ENCODE measurements around the gene GRM8.
"Not testable (repeated sequence)": the region's sequence is repeated elsewhere in the genome, so short reads cannot be mapped to it uniquely, and the experiment has no call there.

Gene GRM8

DNA sequence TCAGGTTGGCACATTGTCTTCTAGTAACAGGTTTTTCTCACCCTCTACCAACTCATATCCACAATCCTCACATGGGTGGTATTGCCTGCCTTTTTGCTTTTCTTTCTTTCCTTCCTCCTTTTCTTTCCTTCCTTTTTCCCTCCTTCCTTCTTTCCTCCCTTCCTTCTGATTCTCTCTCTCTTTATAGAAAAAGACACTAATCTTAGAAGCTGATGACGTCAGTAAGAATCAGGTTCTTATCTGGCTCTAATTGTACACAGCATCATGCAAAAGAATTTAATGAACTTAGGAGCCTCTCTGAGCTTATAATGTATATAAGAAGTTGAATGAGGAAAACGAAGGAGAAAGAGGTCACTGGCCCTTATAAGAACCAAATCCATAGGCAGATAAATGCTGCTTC is 328.3 kb downstream of the GRM8 start:
- no peak for TF ChIP-seq EZH2 (IDR thresholded peaks at IDR 0.05; ENCODE audit: borderline replicate concordance, low read depth, low read length, severe bottlenecking)
- TF ChIP-seq, protein P1, sequence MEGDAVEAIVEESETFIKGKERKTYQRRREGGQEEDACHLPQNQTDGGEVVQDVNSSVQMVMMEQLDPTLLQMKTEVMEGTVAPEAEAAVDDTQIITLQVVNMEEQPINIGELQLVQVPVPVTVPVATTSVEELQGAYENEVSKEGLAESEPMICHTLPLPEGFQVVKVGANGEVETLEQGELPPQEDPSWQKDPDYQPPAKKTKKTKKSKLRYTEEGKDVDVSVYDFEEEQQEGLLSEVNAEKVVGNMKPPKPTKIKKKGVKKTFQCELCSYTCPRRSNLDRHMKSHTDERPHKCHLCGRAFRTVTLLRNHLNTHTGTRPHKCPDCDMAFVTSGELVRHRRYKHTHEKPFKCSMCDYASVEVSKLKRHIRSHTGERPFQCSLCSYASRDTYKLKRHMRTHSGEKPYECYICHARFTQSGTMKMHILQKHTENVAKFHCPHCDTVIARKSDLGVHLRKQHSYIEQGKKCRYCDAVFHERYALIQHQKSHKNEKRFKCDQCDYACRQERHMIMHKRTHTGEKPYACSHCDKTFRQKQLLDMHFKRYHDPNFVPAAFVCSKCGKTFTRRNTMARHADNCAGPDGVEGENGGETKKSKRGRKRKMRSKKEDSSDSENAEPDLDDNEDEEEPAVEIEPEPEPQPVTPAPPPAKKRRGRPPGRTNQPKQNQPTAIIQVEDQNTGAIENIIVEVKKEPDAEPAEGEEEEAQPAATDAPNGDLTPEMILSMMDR (IDR thresholded peaks at IDR 0.05; ENCODE audit: borderline replicate concordance, extremely low read depth, low read length, poor library complexity, severe bottlenecking): no peak
- ATAC-seq (ENCODE audit: insufficient read depth, low read depth): no peak
- H3K4me1 ChIP-seq (ENCODE audit: insufficient read depth, low read length): no peaks in the 10 kb centered on the region
- no peaks in the 10 kb centered on the region for H4K20me1 ChIP-seq (ENCODE audit: insufficient read depth, low read length)
- H3K9ac ChIP-seq (ENCODE audit: low read depth, low read length): no peak overlapping the region
- no peaks in the 10 kb centered on the region for H3K79me2 ChIP-seq (ENCODE audit: insufficient read depth, low read length)
- no peaks in the 10 kb centered on the region for H3K27me3 ChIP-seq (ENCODE audit: insufficient read depth, low read length, poor library complexity)
- no peak overlapping the region for H3K4me3 ChIP-seq (ENCODE audit: low read depth in 1 of 2, low read length in 2 of 2)
- H3K36me3 ChIP-seq (ENCODE audit: insufficient read depth, low read length): no peaks in the 10 kb centered on the region
- H2AFZ ChIP-seq (ENCODE audit: low read depth, low read length): no peak overlapping the region
- H3K9me3 ChIP-seq (ENCODE audit: insufficient read depth, low read length, severe bottlenecking): no peaks in the 10 kb centered on the region
- H3K27ac ChIP-seq (ENCODE audit: low read length): no peak overlapping the region
- no peak overlapping the region for H3K4me2 ChIP-seq (ENCODE audit: insufficient read depth, low read length)
- no peak for DNase-seq

DNA sequence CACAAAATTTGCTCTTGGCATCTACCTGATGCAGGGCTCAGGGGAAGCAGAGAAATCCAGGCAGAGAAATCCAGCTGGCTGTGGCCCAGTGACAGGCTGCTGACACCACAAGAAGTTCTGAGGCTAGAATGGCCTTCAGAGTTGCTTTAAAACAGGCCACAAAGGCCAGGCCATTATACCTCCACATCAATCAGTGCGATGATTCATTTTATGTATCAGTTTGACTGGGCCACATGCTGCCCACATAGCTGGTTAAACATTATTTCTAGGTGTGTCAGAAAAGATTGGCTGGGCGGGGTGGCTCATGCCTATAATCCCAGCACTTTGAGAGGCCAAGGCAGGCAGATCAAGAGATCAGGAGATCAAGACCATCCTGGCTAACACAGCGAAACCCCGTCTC is 341.1 kb downstream of the GRM8 start:
- not testable (repeated sequence) for H3K27me3 ChIP-seq (ENCODE audit: insufficient read depth, low read length, poor library complexity); H3K4me2 ChIP-seq (ENCODE audit: insufficient read depth, low read length); H3K9ac ChIP-seq (ENCODE audit: low read depth, low read length); H2AFZ ChIP-seq (ENCODE audit: low read depth, low read length); H3K4me1 ChIP-seq (ENCODE audit: insufficient read depth, low read length); H3K79me2 ChIP-seq (ENCODE audit: insufficient read depth, low read length); H3K4me3 ChIP-seq (ENCODE audit: low read depth in 1 of 2, low read length in 2 of 2); ATAC-seq (ENCODE audit: insufficient read depth, low read depth); H4K20me1 ChIP-seq (ENCODE audit: insufficient read depth, low read length); H3K36me3 ChIP-seq (ENCODE audit: insufficient read depth, low read length); DNase-seq; H3K9me3 ChIP-seq (ENCODE audit: insufficient read depth, low read length, severe bottlenecking); H3K27ac ChIP-seq (ENCODE audit: low read length)

DNA sequence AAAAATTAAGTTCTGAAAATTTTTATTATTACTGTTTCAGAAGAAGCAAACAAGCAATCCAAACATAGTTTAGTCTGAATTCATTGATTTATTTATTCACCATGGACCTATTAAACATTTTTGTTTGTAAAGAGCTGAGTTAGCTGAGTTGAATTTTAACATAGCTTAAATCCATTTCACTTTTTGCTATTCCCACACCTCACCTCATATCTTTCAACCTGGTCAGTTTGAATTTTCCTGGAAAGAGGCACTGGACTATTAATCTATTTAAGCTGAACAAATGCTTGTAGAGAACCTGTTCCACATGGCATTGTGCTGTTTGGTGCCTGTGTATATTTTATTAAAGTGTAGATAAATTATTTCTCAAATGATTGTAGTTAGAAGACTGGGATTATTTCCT is 344.2 kb downstream of the GRM8 start:
- not testable (repeated sequence) for DNase-seq

DNA sequence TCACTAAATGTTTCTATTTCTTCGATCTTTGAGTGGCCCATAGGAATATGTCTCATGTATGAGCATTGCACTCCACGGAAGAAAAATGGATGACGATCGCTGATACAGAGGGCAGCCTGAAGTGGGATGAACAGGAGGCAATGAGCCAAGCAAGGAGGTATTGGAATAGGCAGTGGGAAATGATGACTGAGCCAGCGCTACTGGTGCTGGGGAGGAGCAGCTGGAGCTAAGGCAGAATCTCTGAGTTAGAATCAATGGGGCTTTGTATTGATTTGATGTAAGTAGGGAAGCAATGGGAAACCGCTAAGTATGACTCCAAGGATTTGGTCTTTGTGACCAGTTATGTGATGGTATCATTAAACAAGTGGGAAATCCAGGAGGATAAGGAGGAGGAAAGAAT is 345.1 kb downstream of the GRM8 start:
- H3K4me3 ChIP-seq (ENCODE audit: low read depth in 1 of 2, low read length in 2 of 2); H4K20me1 ChIP-seq (ENCODE audit: insufficient read depth, low read length); H3K4me2 ChIP-seq (ENCODE audit: insufficient read depth, low read length); H3K9ac ChIP-seq (ENCODE audit: low read depth, low read length); H3K9me3 ChIP-seq (ENCODE audit: insufficient read depth, low read length, severe bottlenecking); DNase-seq; H3K4me1 ChIP-seq (ENCODE audit: insufficient read depth, low read length); ATAC-seq (ENCODE audit: insufficient read depth, low read depth); H2AFZ ChIP-seq (ENCODE audit: low read depth, low read length); H3K27me3 ChIP-seq (ENCODE audit: insufficient read depth, low read length, poor library complexity); H3K36me3 ChIP-seq (ENCODE audit: insufficient read depth, low read length); H3K27ac ChIP-seq (ENCODE audit: low read length); H3K79me2 ChIP-seq (ENCODE audit: insufficient read depth, low read length): not testable (repeated sequence)

More for the DNA sequence above, 344.2 kb downstream of the GRM8 start:
- H3K36me3 ChIP-seq (ENCODE audit: insufficient read depth, low read length); ATAC-seq (ENCODE audit: insufficient read depth, low read depth); H3K27ac ChIP-seq (ENCODE audit: low read length); H3K9ac ChIP-seq (ENCODE audit: low read depth, low read length); H3K27me3 ChIP-seq (ENCODE audit: insufficient read depth, low read length, poor library complexity); H3K4me3 ChIP-seq (ENCODE audit: low read depth in 1 of 2, low read length in 2 of 2); H2AFZ ChIP-seq (ENCODE audit: low read depth, low read length); H3K9me3 ChIP-seq (ENCODE audit: insufficient read depth, low read length, severe bottlenecking); H3K79me2 ChIP-seq (ENCODE audit: insufficient read depth, low read length); H3K4me2 ChIP-seq (ENCODE audit: insufficient read depth, low read length); H4K20me1 ChIP-seq (ENCODE audit: insufficient read depth, low read length); H3K4me1 ChIP-seq (ENCODE audit: insufficient read depth, low read length): not testable (repeated sequence)

DNA sequence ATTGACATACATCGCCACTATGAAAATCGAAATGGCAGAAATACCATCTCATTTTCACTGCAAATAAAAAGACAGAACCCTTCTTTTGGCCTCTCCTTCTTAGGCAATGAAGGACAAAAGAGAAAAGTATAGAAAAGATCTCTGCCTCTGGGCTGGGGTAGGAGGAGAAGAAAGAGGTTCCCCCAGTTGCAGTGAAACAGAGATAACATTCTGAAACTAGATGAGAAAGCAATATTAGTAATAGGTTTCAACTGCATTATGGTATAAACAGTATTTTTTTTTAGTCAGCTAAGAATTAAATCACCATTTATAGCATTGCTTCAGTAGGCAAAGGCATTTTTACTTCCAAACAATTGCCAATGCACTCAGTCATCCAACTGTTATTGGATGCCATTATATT is 347.5 kb downstream of the GRM8 start:
- not testable (repeated sequence) for H3K79me2 ChIP-seq (ENCODE audit: insufficient read depth, low read length); H3K4me3 ChIP-seq (ENCODE audit: low read depth in 1 of 2, low read length in 2 of 2); H2AFZ ChIP-seq (ENCODE audit: low read depth, low read length); H3K4me2 ChIP-seq (ENCODE audit: insufficient read depth, low read length); H3K9me3 ChIP-seq (ENCODE audit: insufficient read depth, low read length, severe bottlenecking); ATAC-seq (ENCODE audit: insufficient read depth, low read depth); H3K27me3 ChIP-seq (ENCODE audit: insufficient read depth, low read length, poor library complexity); H3K27ac ChIP-seq (ENCODE audit: low read length); H3K4me1 ChIP-seq (ENCODE audit: insufficient read depth, low read length); H4K20me1 ChIP-seq (ENCODE audit: insufficient read depth, low read length); H3K36me3 ChIP-seq (ENCODE audit: insufficient read depth, low read length); DNase-seq; H3K9ac ChIP-seq (ENCODE audit: low read depth, low read length)

DNA sequence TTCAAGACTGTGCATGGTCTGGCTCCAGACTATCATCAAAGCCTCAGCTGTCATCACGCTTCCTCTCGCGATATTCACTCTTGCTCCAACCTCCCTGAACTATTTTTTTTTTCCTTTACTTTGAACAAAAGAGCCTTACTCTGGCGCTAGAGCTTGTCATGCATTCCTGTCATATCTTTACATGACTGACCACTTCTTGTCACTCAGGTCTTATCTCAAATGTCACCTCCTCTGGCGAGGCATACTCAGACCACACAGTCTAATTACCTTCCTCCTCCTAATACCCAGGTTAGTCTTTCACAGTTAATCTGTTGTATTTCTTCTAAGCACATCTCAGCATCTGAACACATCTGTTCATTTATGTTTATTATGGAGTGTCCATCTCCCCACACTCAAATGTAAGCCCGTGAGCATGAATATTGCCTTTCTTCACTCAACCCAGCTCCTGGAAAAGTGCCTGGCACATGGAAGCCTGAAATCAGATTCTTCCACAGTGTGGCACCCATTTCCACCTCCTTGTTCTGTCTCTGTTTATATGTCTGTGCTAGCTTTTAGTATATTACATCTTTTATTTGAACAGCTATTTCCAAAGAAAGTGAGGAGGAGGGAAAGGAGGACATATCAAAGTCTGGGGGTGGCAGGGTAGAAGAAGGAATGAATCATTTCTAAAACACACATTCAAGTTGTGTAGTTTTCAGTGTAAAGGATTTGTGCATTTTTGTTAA is 351.5 kb downstream of the GRM8 start:
- DNase-seq; H3K4me1 ChIP-seq (ENCODE audit: insufficient read depth, low read length); H3K79me2 ChIP-seq (ENCODE audit: insufficient read depth, low read length); H3K27ac ChIP-seq (ENCODE audit: low read length); H3K36me3 ChIP-seq (ENCODE audit: insufficient read depth, low read length); ATAC-seq (ENCODE audit: insufficient read depth, low read depth); H4K20me1 ChIP-seq (ENCODE audit: insufficient read depth, low read length); H3K4me3 ChIP-seq (ENCODE audit: low read depth in 1 of 2, low read length in 2 of 2); H3K27me3 ChIP-seq (ENCODE audit: insufficient read depth, low read length, poor library complexity); H3K9ac ChIP-seq (ENCODE audit: low read depth, low read length); H2AFZ ChIP-seq (ENCODE audit: low read depth, low read length); H3K9me3 ChIP-seq (ENCODE audit: insufficient read depth, low read length, severe bottlenecking); H3K4me2 ChIP-seq (ENCODE audit: insufficient read depth, low read length): not testable (repeated sequence)

DNA sequence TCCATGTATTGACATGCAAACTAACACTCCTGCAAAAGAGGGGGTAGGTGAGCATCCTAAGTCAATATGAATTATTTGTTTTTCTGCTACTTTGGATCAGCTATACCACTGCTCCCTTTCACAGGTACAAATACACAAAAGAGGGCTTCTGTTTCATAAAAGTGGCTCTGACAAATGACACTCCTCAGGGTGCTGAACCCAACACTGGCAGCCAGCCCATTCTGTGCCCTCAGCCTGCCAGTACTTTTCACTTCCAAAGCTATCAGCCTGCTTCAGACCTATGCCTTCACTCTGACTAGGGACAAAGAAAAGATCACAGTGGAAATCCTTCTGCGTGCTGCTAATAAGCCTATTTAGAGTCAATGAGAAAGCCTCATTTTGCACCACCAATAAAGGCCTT is 364.8 kb downstream of the GRM8 start:
- not testable (repeated sequence) for H3K36me3 ChIP-seq (ENCODE audit: insufficient read depth, low read length); H2AFZ ChIP-seq (ENCODE audit: low read depth, low read length); H3K79me2 ChIP-seq (ENCODE audit: insufficient read depth, low read length); DNase-seq; H3K9ac ChIP-seq (ENCODE audit: low read depth, low read length); H3K27ac ChIP-seq (ENCODE audit: low read length); H3K9me3 ChIP-seq (ENCODE audit: insufficient read depth, low read length, severe bottlenecking); H4K20me1 ChIP-seq (ENCODE audit: insufficient read depth, low read length); ATAC-seq (ENCODE audit: insufficient read depth, low read depth); H3K27me3 ChIP-seq (ENCODE audit: insufficient read depth, low read length, poor library complexity); H3K4me3 ChIP-seq (ENCODE audit: low read depth in 1 of 2, low read length in 2 of 2); H3K4me1 ChIP-seq (ENCODE audit: insufficient read depth, low read length); H3K4me2 ChIP-seq (ENCODE audit: insufficient read depth, low read length)

Data from DND-41 (cell line).